ENCODE measurements around the gene PLEKHH1.

GRCh38 chr14:67620217-67620785 lies 87.2 kb downstream of the PLEKHH1 start:
- TF ChIP-seq CTCF (IDR thresholded peaks at IDR 0.05) (no peak), ZFX (IDR thresholded peaks at IDR 0.05; ENCODE audit: borderline replicate concordance) (no peak)
